IPS DF 4.7 (cell line): ENCODE measurements around the gene IKZF5.

Experiments used
- DNase-seq: peaks from one replicate; pipeline ENCODE4 v3.0.0-alpha.2; 2013; ENCODE audit warnings: low spot score; ENCODE audit errors: extremely low read depth

IKZF5 gene

GRCh38 chr10:123008355-123009104, at the start of gene IKZF5, which contains the start of gene ACADSB:
Gene IKZF5 (minus strand): TSS chr10:123008795. CDS start chr10:122998625, 10,170 bp downstream.
Gene ACADSB (plus strand): TSS chr10:123009006. CDS start chr10:123009030, 24 bp downstream.
- no peak for DNase-seq

- DNase-seq: no peak
These were observed 49.4 kb upstream of the IKZF5 start for GRCh38 chr10:123057968-123058367.

- DNase-seq: no peak
These were observed 37.6 kb upstream of the IKZF5 start for GRCh38 chr10:123045961-123046731.

- DNase-seq: no peak
These were observed 35.8 kb upstream of the IKZF5 start for GRCh38 chr10:123044391-123044790.

- peak; percentile 78 for DNase-seq
These were observed 34.9 kb upstream of the IKZF5 start for GRCh38 chr10:123043409-123043925.

DNA sequence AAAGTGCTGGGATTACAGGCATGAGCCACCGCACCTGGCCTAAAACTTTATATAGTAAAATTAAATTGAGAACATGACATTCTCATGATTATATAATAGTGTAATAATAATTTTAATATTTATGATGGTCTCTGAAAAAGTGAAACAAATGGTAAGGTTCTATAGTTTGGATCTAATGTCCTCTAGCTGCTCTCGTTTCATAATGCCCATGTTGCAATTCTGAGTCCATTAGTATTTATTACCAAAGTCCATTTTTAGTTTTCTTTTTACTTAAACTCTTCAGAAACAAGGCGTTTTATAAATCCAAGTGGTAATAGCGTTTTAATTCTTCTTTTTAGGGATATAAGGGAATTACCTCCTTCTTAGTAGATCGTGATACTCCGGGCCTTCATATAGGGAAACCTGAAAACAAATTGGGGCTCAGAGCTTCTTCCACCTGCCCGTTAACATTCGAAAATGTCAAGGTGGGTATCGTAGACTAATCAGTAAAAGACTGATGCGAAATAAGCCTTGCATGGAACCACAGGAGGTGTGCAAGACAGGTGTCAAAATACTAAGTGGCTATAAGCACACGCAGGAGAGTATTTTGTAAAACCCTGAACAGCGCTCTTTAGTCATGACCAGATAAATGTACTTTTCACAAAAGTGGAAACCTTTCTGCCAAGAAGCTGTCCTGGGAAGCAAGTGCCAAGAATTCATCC, 34.3 kb upstream of the IKZF5 start:
- DNase-seq: no peak

GRCh38 chr10:123039632-123039930, 31.0 kb upstream of the IKZF5 start:
- no peak for DNase-seq

GRCh38 chr10:123038782-123039631, 30.4 kb upstream of the IKZF5 start:
- no peak for DNase-seq

GRCh38 chr10:123035467-123036086, 27.0 kb upstream of the IKZF5 start:
- no peak for DNase-seq

DNA sequence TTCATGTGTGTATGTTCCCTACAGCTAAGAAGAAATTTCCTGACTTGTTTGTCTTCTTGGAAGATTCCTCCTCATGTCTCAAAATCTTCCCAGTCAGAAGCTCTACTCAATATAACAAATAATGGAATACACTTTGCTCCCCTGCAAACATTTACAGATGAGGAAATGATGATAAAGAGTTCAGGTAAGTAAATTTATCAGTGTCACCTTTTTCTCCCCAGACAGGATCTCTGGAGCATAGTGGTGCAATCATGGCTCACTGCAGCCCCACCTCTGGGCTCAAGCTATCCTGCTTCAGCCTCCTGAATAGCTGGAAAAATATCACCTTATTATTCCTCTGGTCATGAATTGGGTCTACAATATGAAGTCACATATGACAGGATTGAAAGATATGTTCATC, 25.7 kb upstream of the IKZF5 start:
- no peak for DNase-seq

DNA sequence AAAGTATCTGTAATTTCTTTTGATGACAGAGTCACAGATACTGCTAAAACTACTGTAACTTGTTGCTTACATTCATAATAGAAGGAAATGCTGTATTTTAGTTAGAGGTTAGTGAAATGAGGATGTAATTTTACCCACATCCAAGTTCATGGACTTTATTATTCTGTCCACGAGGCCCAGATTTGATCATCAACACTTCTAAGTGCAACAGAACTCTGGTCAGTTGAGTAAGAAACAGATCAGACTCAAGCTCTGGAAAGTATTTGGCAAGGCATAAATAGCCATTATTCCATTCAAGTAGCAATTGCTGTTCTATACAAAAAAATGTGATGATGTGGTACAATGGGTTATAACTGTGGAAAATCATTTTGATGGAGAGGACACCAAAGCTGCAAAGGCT, 22.5 kb upstream of the IKZF5 start:
- no peak for DNase-seq

GRCh38 chr10:123027861-123028260, 19.3 kb upstream of the IKZF5 start:
- no peak for DNase-seq

DNA sequence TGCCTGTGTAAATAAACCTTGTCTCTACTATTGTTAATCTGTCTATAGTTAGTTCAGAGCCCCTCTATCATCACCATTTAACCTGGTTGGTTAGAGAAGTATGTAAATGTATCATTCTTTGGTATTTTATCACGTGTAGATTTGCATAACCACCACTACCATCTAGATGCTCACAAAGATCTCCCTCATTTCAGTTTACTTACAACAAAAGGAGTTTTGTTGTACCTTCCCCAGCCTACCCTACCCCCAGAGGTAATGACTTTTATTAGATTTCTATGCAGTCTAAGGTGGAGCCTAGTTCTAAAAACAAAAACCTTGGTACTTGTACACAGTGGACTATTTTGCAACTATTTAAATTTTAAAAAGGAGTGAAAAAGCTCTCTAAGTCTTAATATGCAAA, 17.7 kb upstream of the IKZF5 start:
- no peak for DNase-seq

DNA sequence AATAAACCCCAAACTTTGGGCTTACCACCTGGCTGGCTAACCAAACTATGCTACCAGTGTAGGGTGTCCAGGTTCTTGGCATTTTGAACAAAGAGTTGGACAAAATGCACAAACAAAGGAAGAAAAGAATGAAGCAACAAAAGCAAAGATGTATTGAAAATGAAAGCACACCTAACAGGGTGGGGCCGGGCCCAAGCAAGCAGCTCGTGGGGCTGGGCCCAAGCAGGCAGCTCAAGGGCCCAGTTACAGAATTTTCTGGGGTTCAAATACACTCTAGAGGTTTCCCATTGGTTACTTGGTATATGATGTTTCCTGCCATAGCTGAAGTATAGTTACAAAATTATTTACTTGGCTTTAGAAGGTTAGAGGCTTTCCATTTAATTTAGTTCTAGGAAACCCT, 15.9 kb upstream of the IKZF5 start:
- DNase-seq: no peak

GRCh38 chr10:123021517-123021916, 12.9 kb upstream of the IKZF5 start:
- DNase-seq: no peak

- no peak for DNase-seq
These were observed 11.5 kb upstream of the IKZF5 start for GRCh38 chr10:123019941-123020703.

DNA sequence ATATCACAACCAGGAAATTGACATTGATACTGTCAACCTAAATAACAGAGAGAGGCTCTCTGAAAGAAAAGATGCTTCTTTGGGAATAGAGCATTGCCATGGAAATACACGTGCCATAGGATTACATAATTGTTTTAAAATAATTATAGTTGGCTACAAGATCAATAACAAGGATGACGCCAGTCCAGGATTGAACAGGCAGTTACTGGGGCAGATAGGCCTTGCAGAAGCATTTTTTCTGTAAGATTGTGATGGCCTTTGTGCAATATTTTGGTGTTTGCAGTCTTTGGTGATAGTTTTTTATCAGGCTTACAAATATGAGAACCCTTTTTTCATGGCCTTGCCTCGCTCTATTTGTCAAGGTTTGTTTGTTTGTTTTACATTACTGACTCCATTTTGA, 10.7 kb upstream of the IKZF5 start:
- DNase-seq: no peak

GRCh38 chr10:123018531-123018930, 9.9 kb upstream of the IKZF5 start:
- DNase-seq: no peak

- DNase-seq: peak; percentile 69
These were observed 9.0 kb upstream of the IKZF5 start for GRCh38 chr10:123017421-123018165.
